ENCODE data around the gene PISD. TPM values are rescaled to one million over a fixed set of nuclear protein-coding genes. Genes with fewer than 3 reads are reported as not detected.
A peak's percentile ranks its signal among the peaks of the same experiment; 100 is the strongest.

The PISD gene
- total RNA-seq (2021; fragmentation: NEBNext Ultra II Directional; extraction: Animal tissue kit (Norgen Biotek cat#: 25700)) (46.0 and 47.8 TPM in 2 replicates), polyA plus RNA-seq (2011; rRNA removed) (48.2 and 74.5 TPM in 2 replicates), polyA minus RNA-seq (2011; rRNA and poly(A)+ RNA removed) (25.0 and 35.5 TPM in 2 replicates)
- polyA plus RNA-seq (2011; cell fraction: cytosol; rRNA removed): 50.7 TPM
- polyA plus RNA-seq (2011; cell fraction: nucleus; rRNA removed): 82.6 TPM
- 28.1 to 40.3 TPM (median 36.9 TPM) in 4 replicates for polyA plus RNA-seq (2012, experiment 1 of 2)
- 32.5 TPM for polyA plus RNA-seq (2012, experiment 2 of 2)
- 35.2 TPM for polyA plus RNA-seq (2013, experiment 1 of 2)
- polyA plus RNA-seq (2013, experiment 2 of 2): 34.6 TPM
- polyA minus RNA-seq (2011; cell fraction: cytosol; rRNA and poly(A)+ RNA removed): 30.1 TPM
- 29.5 TPM for polyA minus RNA-seq (2011; cell fraction: nucleus; rRNA and poly(A)+ RNA removed)
- long read RNA-seq, experiment 1, transcript PISD-209 (8 exons, 1,963 nt): major isoform, 9 of 29 reads
- long read RNA-seq, experiment 1, partial matches to known transcripts: 16 of 29 reads
- long read RNA-seq, experiment 1, other reads (novel, unspliced or antisense): 4 of 29 reads
- long read RNA-seq, experiment 2, transcript PISD-209 (8 exons, 1,963 nt): major isoform, 6 of 15 reads
- long read RNA-seq, experiment 2, partial matches to known transcripts: 3 of 15 reads
- long read RNA-seq, experiment 2, other reads (novel, unspliced or antisense): 6 of 15 reads

DNA sequence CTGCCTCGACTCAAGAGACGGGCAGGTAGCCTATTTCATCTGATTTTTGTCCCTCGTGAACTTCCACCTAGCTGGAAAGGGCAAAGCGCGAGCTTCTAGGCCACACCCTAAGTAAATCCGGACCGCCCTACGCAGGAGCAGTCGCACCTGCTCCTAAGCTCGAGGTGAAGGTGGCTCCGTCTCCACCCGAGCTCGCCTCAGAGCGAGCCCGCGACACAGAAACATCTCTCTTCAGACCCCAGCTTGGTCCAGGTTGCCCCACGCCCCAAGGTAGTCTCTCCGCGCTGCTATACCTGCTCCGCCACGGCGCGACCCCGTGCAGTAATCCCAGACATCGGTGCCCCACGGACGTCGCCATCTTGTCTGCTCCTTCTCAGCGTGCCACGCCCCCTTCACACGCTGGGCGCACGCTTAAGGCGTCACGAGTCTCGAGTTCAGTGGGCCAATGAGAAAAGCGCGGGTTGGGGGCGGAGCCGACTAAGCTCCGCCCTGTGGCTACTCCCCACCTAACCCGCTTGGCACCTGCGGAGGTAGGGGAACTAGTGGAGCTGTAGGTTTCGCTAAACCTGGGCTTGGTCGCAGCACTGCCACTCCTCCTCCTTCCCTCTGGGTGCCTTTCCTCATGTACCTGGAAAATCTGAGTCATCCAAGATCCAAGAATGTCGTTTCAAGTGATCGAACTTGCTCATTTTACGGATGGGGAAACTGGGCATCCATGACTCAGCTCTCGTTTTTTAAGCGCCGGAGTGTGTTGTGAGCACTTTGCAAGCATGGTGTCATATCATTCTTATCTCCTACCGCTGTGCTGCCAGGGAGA lies at the start of gene PISD:
Gene PISD (minus strand): TSS at position 365 of the 817 bp plus-strand sequence. CDS start 7 bp downstream, at position 358.
- H3K27me3 ChIP-seq (replicated peaks in 1 of 4; ENCODE audit: control insufficient read depth in 3 of 4, extremely low read depth in 1 of 4, insufficient read depth in 3 of 4, low read length in 3 of 4): no peaks in the 10 kb centered on the region
- WGBS, 2 experiments (ENCODE audit: extremely low coverage in 1 of 2, insufficient coverage in 1 of 2, insufficient read length in 1 of 2, insufficient replicate concordance in 2 of 2, low coverage in 1 of 2, low lambda C conversion rate in 2 of 2, missing lambda C conversion rate in 1 of 2): 8% methylated on average over 52 of the region's 52 CpGs; no CpG with 5 or more reads in 1 of the 2 experiments
- no peaks in the 10 kb centered on the region for H3K36me3 ChIP-seq (ENCODE audit: control insufficient read depth in 2 of 4, insufficient read depth in 4 of 4, low read length in 3 of 4)
- H3K9ac ChIP-seq (replicated peaks in 1 of 4; ENCODE audit: extremely low read depth in 1 of 4, low read depth in 3 of 4, low read length in 3 of 4): peak within 1 kb of the TSS; percentile 35 to 89 (median 84)
- DNase-seq (ENCODE audit: low read depth in 1 of 2, low spot score in 2 of 2) (peak; percentile 92 to 99), FAIRE-seq (peak; percentile 36)
- H3K4me2 ChIP-seq (ENCODE audit: insufficient read depth in 1 of 2, low read depth in 2 of 2, low read length in 2 of 2): peak within 1 kb of the TSS; percentile 68 to 80
- POLR2A ChIA-PET (ENCODE audit: partially characterized antibody): interaction anchor here (0.6 to 3.8 kb wide), 16 partner anchors 10 to 336 kb away, joined by 3 to 24 read pairs (median 4); partner anchors contain the start of gene DEPDC5
- peak within 1 kb of the TSS; percentile 82 for H3K27ac ChIP-seq (ENCODE audit: low read depth, low read length)
- peak within 1 kb of the TSS; percentile 51 to 97 (median 90) for H3K4me3 ChIP-seq (ENCODE audit: extremely low read depth in 1 of 4, insufficient read depth in 2 of 4, low read depth in 3 of 4, low read length in 4 of 4)
- H3K79me1 ChIP-seq (ENCODE audit: low read depth, low read length): peaks cover 3% of the 10 kb centered on the region; the same call in 1 of the 2 replicates
- peak within 1 kb of the TSS; percentile 38 for H4K5ac ChIP-seq (ENCODE audit: insufficient read length, low read depth, low read length)
- H3K23ac ChIP-seq (ENCODE audit: insufficient read length): no peak within 1 kb of the TSS
- H3K56ac ChIP-seq (replicated peaks; ENCODE audit: insufficient read length, low read depth, low read length): no peak within 1 kb of the TSS
- H2AFZ ChIP-seq (ENCODE audit: low read length): peak within 1 kb of the TSS; percentile 96
- peaks cover 23 to 46% of the 10 kb centered on the region in 2 experiments for H3K79me2 ChIP-seq (ENCODE audit: control insufficient read depth in 1 of 2, insufficient read depth in 2 of 2, low read length in 2 of 2)
- no peak within 1 kb of the TSS for H3K14ac ChIP-seq (ENCODE audit: insufficient read length)
- H2BK20ac ChIP-seq (ENCODE audit: low read length): no peak within 1 kb of the TSS
- H2AK5ac ChIP-seq (ENCODE audit: low read depth, low read length): no peak within 1 kb of the TSS
- H4K91ac ChIP-seq (replicated peaks; ENCODE audit: insufficient read length, low read length): no peak within 1 kb of the TSS
- H3K4ac ChIP-seq (replicated peaks; ENCODE audit: insufficient read length, low read depth, low read length): no peak within 1 kb of the TSS
- peak within 1 kb of the TSS; percentile 99 for H4K8ac ChIP-seq (ENCODE audit: extremely low read depth, insufficient read depth, low read length)
- H2BK5ac ChIP-seq (ENCODE audit: low read depth, low read length): peak within 1 kb of the TSS; percentile 89
- peak within 1 kb of the TSS; percentile 21; the same call in 1 of the 2 replicates for H2BK12ac ChIP-seq (ENCODE audit: low read depth, low read length)
- peaks cover 5 to 7% of the 10 kb centered on the region in 2 experiments for H4K20me1 ChIP-seq (replicated peaks in 1 of 2; ENCODE audit: control insufficient read depth in 1 of 2, insufficient read depth in 2 of 2, low read length in 2 of 2)
- H3K23me2 ChIP-seq (ENCODE audit: low read depth, low read length): peaks cover 8% of the 10 kb centered on the region
- peaks cover 3 to 7% (median 7%) of the 10 kb centered on the region in 4 experiments; a peak in 5 of 7 replicates for H3K4me1 ChIP-seq (replicated peaks in 1 of 4; ENCODE audit: control insufficient read depth in 3 of 4, insufficient read depth in 4 of 4, low read length in 3 of 4)
- no peak within 1 kb of the TSS for H2BK15ac ChIP-seq (ENCODE audit: low read length)
- peak within 1 kb of the TSS; percentile 33; the same call in 1 of the 2 replicates for H3K18ac ChIP-seq (ENCODE audit: extremely low read depth, low read length)
- H2BK120ac ChIP-seq (replicated peaks; ENCODE audit: low read depth, low read length): no peak within 1 kb of the TSS
- no peaks in the 10 kb centered on the region for H3K9me3 ChIP-seq (ENCODE audit: insufficient read depth in 2 of 2, low read depth in 1 of 2, low read length in 1 of 2)
- CTCF ChIA-PET (ENCODE audit: partially characterized antibody): interaction anchor here (0.6 to 3.4 kb wide), 9 partner anchors 15 to 573 kb away, joined by 3 to 15 read pairs (median 3); no protein-coding TSS in a partner anchor
- TF ChIP-seq GTF2F1 (IDR thresholded peaks at IDR 0.05; ENCODE audit: borderline replicate concordance, low read depth, low read length) (no peak), SIX5 (IDR thresholded peaks at IDR 0.05; ENCODE audit: low read depth, low read length) (no peak), TAF1 (IDR thresholded peaks at IDR 0.05; ENCODE audit: low read depth, low read length) (peak; percentile 88; the same call in 1 of the 2 replicates), CBX8 (IDR thresholded peaks at IDR 0.05; ENCODE audit: borderline replicate concordance, low read depth, low read length) (no peak), RBBP5 (IDR thresholded peaks at IDR 0.05; ENCODE audit: borderline replicate concordance, low read depth, low read length) (peak; percentile 98), GABPA (IDR thresholded peaks at IDR 0.05; ENCODE audit: borderline replicate concordance, insufficient read depth, low read length) (no peak)

Measured in H1 (cell line).